Right lobe of liver (tissue), 6 donors: ENCODE results near the gene CEP170B. TPM values are rescaled to one million over a fixed set of nuclear protein-coding genes. Genes with fewer than 3 reads are reported as not detected.

Experiments
- ATAC-seq, 4 donors: fragments of 200-7000 bp; cut with Tn5 transposase; one replicate each; pipeline ENCODE4 v1.9.1; 2020; ENCODE audit warnings: mild to moderate bottlenecking in 4 of 4, moderate library complexity in 4 of 4
- DNase-seq, 3 donors: peaks; one replicate each; pipeline ENCODE4 v3.0.0-alpha.2; 2020
- H3K27ac ChIP-seq, 3 donors: fragments of 200-600 bp; one replicate each; pipeline ENCODE4 v1.8.0; 2022
- H3K27me3 ChIP-seq, 2 donors: fragments of 200-600 bp; one replicate each; pipeline ENCODE4 v1.8.0; 2022
- H3K36me3 ChIP-seq, 4 donors: fragments of 200-600 bp; sonication (generic) in 1 of 4; one replicate each; pipeline versions ENCODE4 v1.5.1 to v1.8.0; 2017 to 2022; ENCODE audit warnings: control low read depth in 1 of 4
- H3K4me1 ChIP-seq, 4 donors: fragments of 200-600 bp; sonication (generic) in 1 of 4; one replicate each; pipeline versions ENCODE4 v1.5.1 to v1.8.0; 2017 to 2022; ENCODE audit warnings: control low read depth in 1 of 4
- H3K4me3 ChIP-seq, 3 donors: fragments of 200-600 bp; one replicate each; pipeline ENCODE4 v1.8.0; 2022
- H3K9me3 ChIP-seq, 4 donors: fragments of 200-600 bp; sonication (generic) in 1 of 4; one replicate each; pipeline versions ENCODE4 v1.5.1 to v1.8.0; 2017 to 2022; ENCODE audit warnings: control low read depth in 1 of 4
- POLR2A ChIP-seq: fragments of 450-650 bp; IDR thresholded peaks from one replicate; pipeline ENCODE4 v1.6.1; 2017; ENCODE audit warnings: antibody characterized with exemption, mild to moderate bottlenecking
- WGBS: methylation state at CpG from one replicate; pipeline ENCODE4 v1.1.6; 2018; ENCODE audit warnings: low coverage, low lambda C conversion rate; ENCODE audit not compliant: insufficient coverage; ENCODE audit errors: missing lambda C conversion rate; 5-methylcytosine and 5-hydroxymethylcytosine counted together
- intact Hi-C, 2 donors: fragments of 100-400 bp; cut with DNase I; formaldehyde crosslinking; loops; one replicate each; pipeline versions ENCODE4 v1.11.2 to v1.14.1; 2022
- total RNA-seq, 6 experiments: library from RNA; depleted of rRNA in 2 of 6; stranded (reverse); fragments of >200 nt in 2 of 6; fragmentation: NEBNext Ultra II Directional in 3 of 6; extraction: Animal tissue kit (Norgen Biotek cat#: 25700) in 3 of 6; gene quantifications; one replicate each; pipeline versions ENCODE4 v1.1.0 to v1.2.4, GENCODE V29; 2016 to 2023
- TF ChIP-seq, protein P1 (sequence below), 4 donors: fragments of 200-600 bp in 3 of 4; fragments of 450-650 bp in 1 of 4; IDR thresholded peaks; one replicate each; pipeline versions ENCODE4 v1.5.1 to v1.8.0; 2016 to 2022; ENCODE audit warnings: antibody characterized with exemption in 4 of 4, mild to moderate bottlenecking in 2 of 4
- donor health status: DM: no; HTN: yes; CAD: no.
- donor health status: DM: no; HTN: no; CAD: no.
- donor health status: DM: no; HTN: no; CAD: no.
- donor health status: DM: no; HTN: yes; CAD: no.
- donor health status: DM: no; HTN: yes; CAD: no.

Gene CEP170B
- total RNA-seq, 6 experiments from 2014 or later = 13.2 to 22.4 (median 16.8) TPM

DNA sequence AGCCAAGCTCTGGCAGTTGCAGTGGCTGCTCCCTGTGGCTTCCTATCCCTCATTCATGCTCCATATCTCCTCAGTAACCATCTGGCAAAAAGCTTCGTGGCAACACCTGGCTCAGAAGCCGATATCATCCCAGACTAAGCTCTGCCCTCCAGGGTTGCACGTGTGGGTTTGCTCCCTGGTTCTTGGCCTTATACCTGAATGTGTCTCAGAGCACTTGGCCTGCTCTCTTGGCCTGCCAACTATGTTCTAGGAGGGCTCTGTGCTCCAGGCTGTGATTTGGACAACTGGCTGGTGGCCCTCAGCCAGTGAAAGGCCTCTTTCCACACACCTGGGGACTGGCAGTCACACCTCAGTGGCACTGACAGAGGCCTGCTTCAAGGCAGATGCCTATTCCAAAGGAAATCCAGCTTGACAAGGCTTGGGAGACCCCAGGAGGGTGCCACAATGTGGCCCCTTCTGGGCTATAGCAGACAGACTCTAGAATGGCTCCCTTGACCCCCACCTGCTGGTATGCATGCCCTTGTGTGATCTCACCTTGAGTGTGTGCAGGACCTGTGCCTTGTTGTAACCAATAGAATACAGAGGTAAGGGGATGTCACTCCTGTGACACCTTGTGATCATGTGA, 70.1 kb downstream of the CEP170B start:
- Histone ChIP-seq H3K4me1 (peaks cover 0 to 11% (median 0%) of the 10 kb centered on the region in 4 donors), H3K27ac (no peak overlapping the region), H3K36me3 (no peaks in the 10 kb centered on the region), H3K27me3 (no peaks in the 10 kb centered on the region), H3K4me3 (no peak overlapping the region), H3K9me3 (no peaks in the 10 kb centered on the region)
- TF ChIP-seq, protein P1, sequence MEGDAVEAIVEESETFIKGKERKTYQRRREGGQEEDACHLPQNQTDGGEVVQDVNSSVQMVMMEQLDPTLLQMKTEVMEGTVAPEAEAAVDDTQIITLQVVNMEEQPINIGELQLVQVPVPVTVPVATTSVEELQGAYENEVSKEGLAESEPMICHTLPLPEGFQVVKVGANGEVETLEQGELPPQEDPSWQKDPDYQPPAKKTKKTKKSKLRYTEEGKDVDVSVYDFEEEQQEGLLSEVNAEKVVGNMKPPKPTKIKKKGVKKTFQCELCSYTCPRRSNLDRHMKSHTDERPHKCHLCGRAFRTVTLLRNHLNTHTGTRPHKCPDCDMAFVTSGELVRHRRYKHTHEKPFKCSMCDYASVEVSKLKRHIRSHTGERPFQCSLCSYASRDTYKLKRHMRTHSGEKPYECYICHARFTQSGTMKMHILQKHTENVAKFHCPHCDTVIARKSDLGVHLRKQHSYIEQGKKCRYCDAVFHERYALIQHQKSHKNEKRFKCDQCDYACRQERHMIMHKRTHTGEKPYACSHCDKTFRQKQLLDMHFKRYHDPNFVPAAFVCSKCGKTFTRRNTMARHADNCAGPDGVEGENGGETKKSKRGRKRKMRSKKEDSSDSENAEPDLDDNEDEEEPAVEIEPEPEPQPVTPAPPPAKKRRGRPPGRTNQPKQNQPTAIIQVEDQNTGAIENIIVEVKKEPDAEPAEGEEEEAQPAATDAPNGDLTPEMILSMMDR (IDR thresholded peaks at IDR 0.05) = no peak
- no peak for TF ChIP-seq POLR2A
- no CpG with 5 or more reads among the region's 3 CpGs for WGBS
- intact Hi-C loops = no loop called here
- ATAC-seq (no peak), DNase-seq (no peak)

- DNase-seq (no peak), ATAC-seq (no peak)
- H3K4me1 ChIP-seq = peaks cover 0 to 11% (median 0%) of the 10 kb centered on the region in 4 donors
- 33% methylated on average over 2 of the region's 2 CpGs for WGBS
- no peaks in the 10 kb centered on the region for H3K9me3 ChIP-seq
- no peak overlapping the region for H3K27ac ChIP-seq
- no peaks in the 10 kb centered on the region for H3K27me3 ChIP-seq
- TF ChIP-seq POLR2A = no peak
- TF ChIP-seq, protein P1 (IDR thresholded peaks at IDR 0.05) = no peak
- intact Hi-C loops = no loop called here
- H3K4me3 ChIP-seq = no peak overlapping the region
- no peaks in the 10 kb centered on the region for H3K36me3 ChIP-seq
Measured at GRCh38 chr14:104935955-104936354, 70.9 kb downstream of the CEP170B start.

- ATAC-seq (no peak), DNase-seq (peak in 2 of 3 donors; percentile 16 to 41)
- Histone ChIP-seq H3K27ac (no peak overlapping the region), H3K9me3 (no peaks in the 10 kb centered on the region), H3K36me3 (no peaks in the 10 kb centered on the region), H3K4me3 (no peak overlapping the region), H3K27me3 (no peaks in the 10 kb centered on the region), H3K4me1 (peaks cover 0 to 11% (median 0%) of the 10 kb centered on the region in 4 donors)
- intact Hi-C loops = no loop called here
- WGBS = 6% methylated on average over 2 of the region's 10 CpGs
- TF ChIP-seq POLR2A = no peak
- TF ChIP-seq, protein P1 (IDR thresholded peaks at IDR 0.05) = no peak
Measured at GRCh38 chr14:104936361-104937155, 71.5 kb downstream of the CEP170B start.

DNA sequence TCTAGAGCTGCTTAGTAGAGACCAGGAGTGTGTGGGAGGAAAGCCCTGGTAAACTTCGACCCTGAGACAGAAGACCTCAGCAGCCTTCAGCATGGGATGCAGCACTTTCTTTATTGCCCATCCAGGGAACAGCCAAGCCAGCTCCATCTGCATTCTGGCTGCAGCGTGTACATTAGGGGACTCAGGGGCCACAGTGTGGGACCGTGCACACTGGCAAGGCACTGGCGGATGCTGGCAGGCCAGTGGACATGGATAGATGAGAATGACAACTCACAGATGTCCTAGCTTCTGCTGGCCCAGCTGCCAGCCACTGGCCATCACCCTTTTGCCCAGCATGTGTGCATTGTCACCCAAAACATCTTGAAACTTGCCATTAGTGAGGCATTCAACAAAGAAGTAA, 72.1 kb downstream of the CEP170B start:
- intact Hi-C loops = no loop called here
- Histone ChIP-seq H3K4me3 (no peak overlapping the region), H3K27me3 (no peaks in the 10 kb centered on the region), H3K36me3 (no peaks in the 10 kb centered on the region), H3K4me1 (peaks cover 0 to 11% (median 0%) of the 10 kb centered on the region in 4 donors), H3K9me3 (no peaks in the 10 kb centered on the region), H3K27ac (no peak overlapping the region)
- no peak for DNase-seq
- ATAC-seq = no peak
- 15% methylated on average over 2 of the region's 4 CpGs for WGBS
- no peak for TF ChIP-seq POLR2A
- TF ChIP-seq, protein P1 (IDR thresholded peaks at IDR 0.05) = no peak
